Measurements from ENCODE around the gene CAPZA1.

Gene CAPZA1

DNA sequence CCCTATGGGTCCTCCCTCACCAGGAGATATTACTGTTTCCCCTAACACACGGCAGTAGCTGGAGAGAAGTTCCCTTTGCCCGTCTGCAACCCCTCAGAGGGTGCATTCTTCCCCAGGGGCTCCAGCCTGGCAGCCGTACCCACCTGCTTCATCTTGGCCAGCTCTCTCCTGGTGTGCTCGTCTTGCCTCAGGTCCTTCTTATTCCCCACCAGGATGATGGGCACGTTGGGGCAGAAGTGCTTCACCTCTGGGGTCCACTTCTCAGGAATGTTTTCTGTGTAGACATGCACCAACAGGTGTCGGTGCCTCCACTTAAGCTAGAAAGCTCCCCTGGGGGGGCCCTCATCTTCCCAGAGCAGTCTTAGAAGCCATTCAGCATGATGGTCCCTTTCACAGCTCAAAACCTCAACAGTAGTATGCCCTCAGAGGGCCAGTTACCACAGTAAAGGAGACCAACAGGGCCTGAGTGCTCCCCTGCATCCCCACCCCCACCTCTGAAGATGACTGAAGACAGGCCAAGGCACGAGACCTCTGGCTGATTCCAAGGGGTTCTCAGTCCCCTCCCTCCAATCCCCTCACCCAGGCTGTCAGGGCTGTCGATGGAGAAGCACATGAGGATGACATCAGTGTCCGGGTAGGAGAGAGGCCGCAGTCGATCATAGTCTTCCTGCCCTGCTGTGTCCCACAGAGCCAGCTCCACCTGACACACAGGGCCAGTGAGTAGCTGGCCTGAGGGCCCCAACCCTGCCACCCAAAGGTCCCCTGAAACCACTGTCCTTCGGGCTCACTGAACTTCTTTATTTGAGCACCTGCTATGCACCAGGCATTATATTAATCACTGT, 83.0 kb downstream of the CAPZA1 start:
- no peak for DNase-seq

- DNase-seq, result no peak
Observed at GRCh38 chr1:112703706-112704105, 84.1 kb downstream of the CAPZA1 start.

GRCh38 chr1:112704391-112704933, 84.8 kb downstream of the CAPZA1 start:
- no peak for DNase-seq

- DNase-seq, result no peak
Observed at GRCh38 chr1:112704934-112705627, 85.4 kb downstream of the CAPZA1 start.

DNA sequence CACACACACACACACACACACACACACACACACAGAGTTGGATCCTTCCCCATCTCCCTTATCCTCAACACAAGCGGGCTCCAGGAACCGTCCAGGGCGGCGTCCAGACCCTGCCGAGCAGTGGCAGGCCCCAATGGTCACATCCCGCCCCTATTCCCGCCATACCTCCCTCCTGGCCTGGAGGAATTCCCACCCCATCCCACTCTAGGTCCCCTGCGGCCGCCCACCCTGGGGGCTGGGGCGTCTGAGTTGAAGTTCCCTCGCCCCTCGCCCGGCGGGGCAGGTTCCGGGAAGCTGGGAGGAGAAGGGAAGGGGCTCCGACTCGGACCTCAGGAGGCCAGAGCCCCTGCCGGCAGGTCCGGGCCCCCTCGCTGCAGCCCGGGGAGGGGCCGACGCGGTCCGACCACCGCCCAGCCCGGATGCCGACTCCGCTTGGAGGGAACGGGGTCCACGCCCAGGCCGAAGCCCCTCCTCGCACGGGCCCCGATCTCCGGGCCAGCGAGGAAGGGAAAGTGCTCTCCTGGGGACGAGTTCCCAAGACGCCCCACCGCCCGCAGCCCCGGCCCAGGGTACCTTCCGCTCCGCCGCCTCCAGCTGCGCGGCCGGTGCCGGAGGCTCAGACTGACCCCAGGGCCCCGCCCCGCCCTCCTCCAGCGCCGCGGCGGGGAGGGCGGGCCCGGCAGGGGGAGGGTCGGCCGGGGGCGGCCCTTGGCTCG, 87.0 kb downstream of the CAPZA1 start, which contains the start of gene RHOC:
Gene RHOC (minus strand): TSS at position 623 of the 716 bp plus-strand sequence. CDS start 3,328 bp downstream, outside the sequence.
- DNase-seq, result no peak

DNA sequence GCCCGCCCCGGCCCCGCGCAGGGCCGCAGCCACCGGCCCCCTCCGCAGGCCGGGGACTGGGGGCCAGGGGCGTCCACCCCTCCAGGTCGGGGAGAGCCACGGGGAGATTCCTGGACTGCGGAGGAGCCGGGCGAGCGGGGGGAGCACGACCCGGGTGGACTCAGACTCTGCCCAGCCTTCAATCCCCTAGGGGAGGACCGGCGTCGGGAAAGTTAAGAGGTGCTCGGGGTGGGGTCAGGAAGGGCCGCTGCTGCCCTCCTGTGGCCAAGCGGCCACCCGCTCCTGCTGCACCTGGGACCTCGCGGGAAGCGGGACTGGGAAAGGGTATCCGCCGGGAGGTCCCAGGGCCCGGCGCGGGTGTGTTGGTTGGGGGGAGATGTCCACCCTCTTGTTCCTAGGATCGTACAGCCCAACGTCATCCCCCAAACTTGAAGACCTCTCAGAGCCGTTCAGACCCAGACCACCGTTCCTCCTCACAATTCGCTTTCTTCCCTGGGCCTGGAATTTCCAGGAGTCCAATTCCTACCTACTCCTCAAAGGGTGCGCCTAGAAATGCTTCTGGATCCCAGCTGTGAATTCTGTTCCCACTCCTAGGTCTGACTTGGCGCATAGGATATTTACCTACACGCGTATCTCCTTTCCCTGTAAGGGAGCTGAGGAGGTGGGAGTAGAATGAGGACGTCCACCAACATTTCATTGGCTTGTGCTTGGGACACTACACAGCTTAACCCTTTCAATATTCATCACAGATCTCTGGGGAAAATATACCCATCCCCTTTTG, 87.8 kb downstream of the CAPZA1 start:
- peak; percentile 52 for DNase-seq

DNA sequence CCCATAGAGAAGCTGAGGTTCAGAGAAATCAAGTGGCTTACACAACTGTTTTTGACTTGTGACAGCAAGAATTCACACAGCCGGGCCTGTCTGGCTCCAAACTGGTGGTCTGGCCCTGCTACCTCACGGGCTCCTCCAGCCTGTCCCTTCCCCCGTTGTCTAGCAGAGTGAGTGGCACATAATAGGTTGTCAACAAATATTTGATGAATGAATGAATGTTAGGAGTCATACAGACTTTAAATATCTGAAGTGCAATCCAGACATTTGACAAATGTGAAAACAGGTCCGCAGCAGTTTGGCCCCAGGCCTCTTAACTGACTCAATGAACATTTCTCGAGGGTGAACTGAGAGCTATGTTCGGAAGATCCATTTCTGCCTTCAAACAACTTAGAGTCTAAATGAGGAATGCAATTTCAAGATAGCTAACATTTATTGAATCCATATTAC, 88.4 kb downstream of the CAPZA1 start:
- no peak for DNase-seq

DNA sequence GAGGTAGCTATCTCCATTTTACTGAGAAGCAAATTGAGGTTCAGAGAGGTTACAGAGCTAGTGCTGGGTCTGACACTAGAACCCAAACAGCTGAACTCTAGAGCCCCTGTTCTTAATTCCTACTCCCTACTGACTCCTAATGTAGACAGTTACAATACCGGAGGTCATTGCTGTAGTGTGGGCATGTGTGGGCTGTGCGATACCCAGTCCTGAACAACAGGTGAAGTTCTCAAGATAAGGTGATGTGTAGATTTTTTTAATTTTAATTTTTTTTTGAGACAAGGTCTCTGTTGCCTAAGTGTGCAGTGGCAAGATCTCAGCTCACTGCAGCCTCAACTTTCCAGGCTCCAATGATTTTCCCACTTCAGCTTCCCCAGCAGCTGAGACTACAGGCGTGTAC, 88.9 kb downstream of the CAPZA1 start:
- no peak for DNase-seq

DNA sequence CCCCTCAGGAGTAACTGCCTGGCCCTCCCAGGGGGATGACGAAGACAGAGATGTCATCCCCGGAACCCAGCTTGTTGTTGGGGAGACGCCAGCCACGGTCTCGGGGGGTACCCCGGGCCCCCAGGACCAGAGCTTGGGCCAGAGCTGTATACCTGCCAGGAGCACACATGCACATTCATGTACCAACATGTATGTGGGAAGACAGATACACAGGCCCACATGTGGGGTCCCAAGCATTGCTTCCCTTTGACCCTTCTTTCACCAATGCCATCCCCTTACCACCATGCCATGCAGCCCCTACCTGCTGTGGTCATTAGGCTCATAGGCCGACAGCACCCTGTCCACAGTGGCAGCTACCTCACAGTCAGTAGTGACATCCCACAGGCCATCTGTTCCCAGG, 90.5 kb downstream of the CAPZA1 start:
- DNase-seq, result no peak

- DNase-seq, result no peak
Observed at GRCh38 chr1:112710586-112710985, 91.0 kb downstream of the CAPZA1 start.

- no peak for DNase-seq
Observed at GRCh38 chr1:112711041-112711440, 91.4 kb downstream of the CAPZA1 start.

DNA sequence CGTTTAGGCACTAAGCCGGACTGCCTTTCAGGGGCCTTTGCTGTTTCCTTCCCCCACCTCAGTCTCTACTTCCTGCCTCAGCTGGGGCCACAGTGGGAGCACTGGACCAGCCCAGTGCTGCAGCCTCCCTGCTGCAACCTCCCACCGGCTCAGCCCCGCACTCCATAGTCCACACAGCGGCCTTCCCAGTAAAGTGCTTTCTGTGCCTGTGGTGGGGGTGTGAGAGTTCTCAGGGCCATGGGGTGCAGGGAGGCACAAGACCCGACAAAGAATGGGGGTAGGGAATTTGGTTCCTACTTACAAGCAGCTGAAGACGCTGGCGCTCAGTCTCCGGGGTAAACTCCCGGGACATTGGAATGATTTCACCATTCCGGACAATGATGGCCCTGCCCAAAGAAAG, 92.0 kb downstream of the CAPZA1 start:
- DNase-seq, result no peak

- no peak for DNase-seq
Observed at GRCh38 chr1:112712191-112712590, 92.6 kb downstream of the CAPZA1 start.

- DNase-seq, result no peak
Observed at GRCh38 chr1:112712701-112713128, 93.1 kb downstream of the CAPZA1 start.

GRCh38 chr1:112713466-112714312, 94.1 kb downstream of the CAPZA1 start:
- DNase-seq, result no peak

- DNase-seq, result no peak
Observed at GRCh38 chr1:112714313-112715263, 95.0 kb downstream of the CAPZA1 start.

GRCh38 chr1:112715264-112716053, 95.8 kb downstream of the CAPZA1 start, which contains the start of gene PPM1J:
Gene PPM1J, minus strand, starts transcription at chr1:112715332. Its CDS starts 31 bp downstream, at chr1:112715301.
- DNase-seq, result no peak

GRCh38 chr1:112716133-112716720, 96.6 kb downstream of the CAPZA1 start:
- peak; percentile 85 for DNase-seq

Measured in NCI-H1092 (cell line).